GM12892 (cell line): Measurements from ENCODE around the gene CPT1B.

Source experiments
- POLR2A ChIP-seq: IDR thresholded peaks from 2 replicates; pipeline ENCODE4 v1.6.1; 2011; ENCODE audit warnings: low read depth, low read length, control low read depth
- POLR2AphosphoS5 ChIP-seq: IDR thresholded peaks from 2 replicates; pipeline ENCODE4 v1.6.1; 2011; ENCODE audit warnings: low read depth, low read length, control low read depth
- TAF1 ChIP-seq: IDR thresholded peaks from 2 replicates; pipeline ENCODE4 v1.6.1; 2011; ENCODE audit warnings: low read depth, mild to moderate bottlenecking, control low read depth, low read length, borderline replicate concordance

DNA sequence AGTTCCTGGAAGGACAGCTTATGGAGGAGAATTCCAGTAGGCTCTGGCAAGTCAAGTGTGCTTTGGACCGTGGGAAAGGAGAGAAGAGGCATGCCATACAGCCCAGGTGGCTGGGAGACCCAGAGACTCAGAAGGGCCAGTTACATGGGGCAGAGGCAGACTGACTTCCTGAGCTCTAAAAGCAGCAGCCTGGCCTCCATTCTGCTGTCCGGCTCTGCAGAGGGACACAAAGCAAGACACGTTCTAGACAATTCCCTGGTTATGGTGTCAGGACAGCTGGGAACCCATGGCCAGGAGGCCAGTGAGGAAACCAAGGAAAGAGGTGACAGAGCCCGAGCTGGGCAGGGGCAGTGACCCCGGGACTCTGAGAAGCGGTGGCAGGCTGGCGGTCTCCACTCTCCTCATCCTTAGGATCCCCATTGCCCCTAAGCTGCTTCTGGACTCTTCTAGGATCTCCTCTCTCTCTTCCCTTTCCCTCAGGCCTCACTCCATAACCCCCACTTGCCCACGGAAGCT lies 2.7 kb downstream of the CPT1B start:
- TF ChIP-seq POLR2A (no peak), POLR2AphosphoS5 (no peak), TAF1 (no peak)
